ENCODE measurements around the gene CNPY2. TPM values are rescaled to one million over a fixed set of nuclear protein-coding genes. Genes with fewer than 3 reads are reported as not detected.

The CNPY2 gene
- total and polyA plus RNA-seq, 2 of the 13 experiments (the other 11 are each of a cell fraction or from before 2014, with no cell fraction given): 285 to 356 TPM

DNA sequence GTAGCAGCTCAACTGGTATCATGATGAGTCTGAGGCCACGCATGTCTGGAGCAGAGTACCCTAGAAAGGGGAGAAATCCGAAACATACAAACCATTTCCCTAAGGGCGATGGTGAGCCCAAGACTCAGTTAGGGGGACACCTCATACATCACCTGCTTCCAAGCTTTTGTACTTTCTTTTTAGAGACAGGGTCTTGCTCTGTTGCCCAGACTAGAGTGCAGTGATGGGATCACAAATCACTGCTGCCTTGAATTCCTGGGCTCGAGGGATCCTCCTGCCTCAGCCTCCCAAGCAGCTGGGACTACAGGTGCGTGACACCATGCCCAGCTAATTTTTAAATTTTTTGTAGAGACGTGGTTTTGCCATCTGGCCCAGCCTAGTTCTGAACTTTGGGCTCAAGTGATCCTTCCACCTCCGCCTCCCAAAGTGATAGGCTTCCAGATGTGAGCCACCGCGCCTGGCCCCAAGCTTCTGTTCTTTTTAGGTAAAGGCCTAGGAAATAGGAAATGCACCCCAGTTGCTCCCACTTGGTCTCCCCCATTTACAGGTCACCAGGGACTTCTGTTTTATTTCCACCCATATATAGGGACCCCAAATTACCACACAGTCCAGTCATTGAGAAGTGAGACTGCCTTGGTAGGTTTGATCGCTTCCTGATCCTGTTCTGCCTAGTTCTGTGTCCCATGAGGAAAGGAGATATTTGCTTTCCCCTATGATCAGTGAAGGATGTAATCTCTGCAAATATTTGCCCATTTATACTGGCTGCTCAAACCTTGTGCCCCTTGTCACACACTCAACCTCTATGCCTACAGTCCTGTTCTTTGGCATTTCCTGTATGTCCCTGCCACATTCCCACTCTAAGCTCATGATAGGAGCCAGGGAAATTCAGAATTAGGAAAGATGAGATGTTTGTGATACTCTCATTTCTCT, 46.6 kb upstream of the CNPY2 start, which contains the start of gene APOF (continued):
- TF ChIP-seq, protein P1, sequence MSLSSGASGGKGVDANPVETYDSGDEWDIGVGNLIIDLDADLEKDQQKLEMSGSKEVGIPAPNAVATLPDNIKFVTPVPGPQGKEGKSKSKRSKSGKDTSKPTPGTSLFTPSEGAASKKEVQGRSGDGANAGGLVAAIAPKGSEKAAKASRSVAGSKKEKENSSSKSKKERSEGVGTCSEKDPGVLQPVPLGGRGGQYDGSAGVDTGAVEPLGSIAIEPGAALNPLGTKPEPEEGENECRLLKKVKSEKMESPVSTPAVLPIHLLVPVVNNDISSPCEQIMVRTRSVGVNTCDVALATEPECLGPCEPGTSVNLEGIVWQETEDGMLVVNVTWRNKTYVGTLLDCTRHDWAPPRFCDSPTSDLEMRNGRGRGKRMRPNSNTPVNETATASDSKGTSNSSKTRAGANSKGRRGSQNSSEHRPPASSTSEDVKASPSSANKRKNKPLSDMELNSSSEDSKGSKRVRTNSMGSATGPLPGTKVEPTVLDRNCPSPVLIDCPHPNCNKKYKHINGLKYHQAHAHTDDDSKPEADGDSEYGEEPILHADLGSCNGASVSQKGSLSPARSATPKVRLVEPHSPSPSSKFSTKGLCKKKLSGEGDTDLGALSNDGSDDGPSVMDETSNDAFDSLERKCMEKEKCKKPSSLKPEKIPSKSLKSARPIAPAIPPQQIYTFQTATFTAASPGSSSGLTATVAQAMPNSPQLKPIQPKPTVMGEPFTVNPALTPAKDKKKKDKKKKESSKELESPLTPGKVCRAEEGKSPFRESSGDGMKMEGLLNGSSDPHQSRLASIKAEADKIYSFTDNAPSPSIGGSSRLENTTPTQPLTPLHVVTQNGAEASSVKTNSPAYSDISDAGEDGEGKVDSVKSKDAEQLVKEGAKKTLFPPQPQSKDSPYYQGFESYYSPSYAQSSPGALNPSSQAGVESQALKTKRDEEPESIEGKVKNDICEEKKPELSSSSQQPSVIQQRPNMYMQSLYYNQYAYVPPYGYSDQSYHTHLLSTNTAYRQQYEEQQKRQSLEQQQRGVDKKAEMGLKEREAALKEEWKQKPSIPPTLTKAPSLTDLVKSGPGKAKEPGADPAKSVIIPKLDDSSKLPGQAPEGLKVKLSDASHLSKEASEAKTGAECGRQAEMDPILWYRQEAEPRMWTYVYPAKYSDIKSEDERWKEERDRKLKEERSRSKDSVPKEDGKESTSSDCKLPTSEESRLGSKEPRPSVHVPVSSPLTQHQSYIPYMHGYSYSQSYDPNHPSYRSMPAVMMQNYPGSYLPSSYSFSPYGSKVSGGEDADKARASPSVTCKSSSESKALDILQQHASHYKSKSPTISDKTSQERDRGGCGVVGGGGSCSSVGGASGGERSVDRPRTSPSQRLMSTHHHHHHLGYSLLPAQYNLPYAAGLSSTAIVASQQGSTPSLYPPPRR (CRISPR knock-in tag; IDR thresholded peaks at IDR 0.05; ENCODE audit: borderline replicate concordance): peak; percentile 83; the same call in 1 of the 2 replicates
- TF ChIP-seq, protein P2, sequence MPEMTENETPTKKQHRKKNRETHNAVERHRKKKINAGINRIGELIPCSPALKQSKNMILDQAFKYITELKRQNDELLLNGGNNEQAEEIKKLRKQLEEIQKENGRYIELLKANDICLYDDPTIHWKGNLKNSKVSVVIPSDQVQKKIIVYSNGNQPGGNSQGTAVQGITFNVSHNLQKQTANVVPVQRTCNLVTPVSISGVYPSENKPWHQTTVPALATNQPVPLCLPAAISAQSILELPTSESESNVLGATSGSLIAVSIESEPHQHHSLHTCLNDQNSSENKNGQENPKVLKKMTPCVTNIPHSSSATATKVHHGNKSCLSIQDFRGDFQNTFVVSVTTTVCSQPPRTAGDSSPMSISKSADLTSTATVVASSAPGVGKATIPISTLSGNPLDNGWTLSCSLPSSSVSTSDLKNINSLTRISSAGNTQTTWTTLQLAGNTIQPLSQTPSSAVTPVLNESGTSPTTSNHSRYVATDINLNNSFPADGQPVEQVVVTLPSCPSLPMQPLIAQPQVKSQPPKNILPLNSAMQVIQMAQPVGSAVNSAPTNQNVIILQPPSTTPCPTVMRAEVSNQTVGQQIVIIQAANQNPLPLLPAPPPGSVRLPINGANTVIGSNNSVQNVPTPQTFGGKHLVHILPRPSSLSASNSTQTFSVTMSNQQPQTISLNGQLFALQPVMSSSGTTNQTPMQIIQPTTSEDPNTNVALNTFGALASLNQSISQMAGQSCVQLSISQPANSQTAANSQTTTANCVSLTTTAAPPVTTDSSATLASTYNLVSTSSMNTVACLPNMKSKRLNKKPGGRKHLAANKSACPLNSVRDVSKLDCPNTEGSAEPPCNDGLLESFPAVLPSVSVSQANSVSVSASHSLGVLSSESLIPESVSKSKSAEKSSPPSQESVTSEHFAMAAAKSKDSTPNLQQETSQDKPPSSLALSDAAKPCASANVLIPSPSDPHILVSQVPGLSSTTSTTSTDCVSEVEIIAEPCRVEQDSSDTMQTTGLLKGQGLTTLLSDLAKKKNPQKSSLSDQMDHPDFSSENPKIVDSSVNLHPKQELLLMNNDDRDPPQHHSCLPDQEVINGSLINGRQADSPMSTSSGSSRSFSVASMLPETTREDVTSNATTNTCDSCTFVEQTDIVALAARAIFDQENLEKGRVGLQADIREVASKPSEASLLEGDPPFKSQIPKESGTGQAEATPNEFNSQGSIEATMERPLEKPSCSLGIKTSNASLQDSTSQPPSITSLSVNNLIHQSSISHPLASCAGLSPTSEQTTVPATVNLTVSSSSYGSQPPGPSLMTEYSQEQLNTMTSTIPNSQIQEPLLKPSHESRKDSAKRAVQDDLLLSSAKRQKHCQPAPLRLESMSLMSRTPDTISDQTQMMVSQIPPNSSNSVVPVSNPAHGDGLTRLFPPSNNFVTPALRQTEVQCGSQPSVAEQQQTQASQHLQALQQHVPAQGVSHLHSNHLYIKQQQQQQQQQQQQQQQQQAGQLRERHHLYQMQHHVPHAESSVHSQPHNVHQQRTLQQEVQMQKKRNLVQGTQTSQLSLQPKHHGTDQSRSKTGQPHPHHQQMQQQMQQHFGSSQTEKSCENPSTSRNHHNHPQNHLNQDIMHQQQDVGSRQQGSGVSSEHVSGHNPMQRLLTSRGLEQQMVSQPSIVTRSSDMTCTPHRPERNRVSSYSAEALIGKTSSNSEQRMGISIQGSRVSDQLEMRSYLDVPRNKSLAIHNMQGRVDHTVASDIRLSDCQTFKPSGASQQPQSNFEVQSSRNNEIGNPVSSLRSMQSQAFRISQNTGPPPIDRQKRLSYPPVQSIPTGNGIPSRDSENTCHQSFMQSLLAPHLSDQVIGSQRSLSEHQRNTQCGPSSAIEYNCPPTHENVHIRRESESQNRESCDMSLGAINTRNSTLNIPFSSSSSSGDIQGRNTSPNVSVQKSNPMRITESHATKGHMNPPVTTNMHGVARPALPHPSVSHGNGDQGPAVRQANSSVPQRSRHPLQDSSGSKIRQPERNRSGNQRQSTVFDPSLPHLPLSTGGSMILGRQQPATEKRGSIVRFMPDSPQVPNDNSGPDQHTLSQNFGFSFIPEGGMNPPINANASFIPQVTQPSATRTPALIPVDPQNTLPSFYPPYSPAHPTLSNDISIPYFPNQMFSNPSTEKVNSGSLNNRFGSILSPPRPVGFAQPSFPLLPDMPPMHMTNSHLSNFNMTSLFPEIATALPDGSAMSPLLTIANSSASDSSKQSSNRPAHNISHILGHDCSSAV (CRISPR knock-in tag; IDR thresholded peaks at IDR 0.05; ENCODE audit: borderline replicate concordance): no peak
- TF ChIP-seq, protein P3, sequence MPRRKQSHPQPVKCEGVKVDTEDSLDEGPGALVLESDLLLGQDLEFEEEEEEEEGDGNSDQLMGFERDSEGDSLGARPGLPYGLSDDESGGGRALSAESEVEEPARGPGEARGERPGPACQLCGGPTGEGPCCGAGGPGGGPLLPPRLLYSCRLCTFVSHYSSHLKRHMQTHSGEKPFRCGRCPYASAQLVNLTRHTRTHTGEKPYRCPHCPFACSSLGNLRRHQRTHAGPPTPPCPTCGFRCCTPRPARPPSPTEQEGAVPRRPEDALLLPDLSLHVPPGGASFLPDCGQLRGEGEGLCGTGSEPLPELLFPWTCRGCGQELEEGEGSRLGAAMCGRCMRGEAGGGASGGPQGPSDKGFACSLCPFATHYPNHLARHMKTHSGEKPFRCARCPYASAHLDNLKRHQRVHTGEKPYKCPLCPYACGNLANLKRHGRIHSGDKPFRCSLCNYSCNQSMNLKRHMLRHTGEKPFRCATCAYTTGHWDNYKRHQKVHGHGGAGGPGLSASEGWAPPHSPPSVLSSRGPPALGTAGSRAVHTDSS (CRISPR knock-in tag; conservative IDR thresholded peaks at IDR 0.05): no peak
- TF ChIP-seq PHF21A (CRISPR knock-in tag; IDR thresholded peaks at IDR 0.05) (peak; percentile 83), GABPB1 (CRISPR knock-in tag; IDR thresholded peaks at IDR 0.05) (no peak), SSRP1 (CRISPR knock-in tag; IDR thresholded peaks at IDR 0.05) (no peak), PHF20 (CRISPR knock-in tag; IDR thresholded peaks at IDR 0.05) (no peak), WIZ (CRISPR knock-in tag; IDR thresholded peaks at IDR 0.05) (no peak), SMAD9 (CRISPR knock-in tag; IDR thresholded peaks at IDR 0.05) (no peak), LCORL (IDR thresholded peaks at IDR 0.05) (no peak), LCORL (CRISPR knock-in tag; IDR thresholded peaks at IDR 0.05) (peak; percentile 77; the same call in 1 of the 2 replicates), AGO1 (IDR thresholded peaks at IDR 0.05; ENCODE audit: low read depth, low read length, poor library complexity, severe bottlenecking) (no peak), ZNF17 (CRISPR knock-in tag; IDR thresholded peaks at IDR 0.05) (no peak), ZNF83 (CRISPR knock-in tag; IDR thresholded peaks at IDR 0.05; ENCODE audit: borderline replicate concordance) (no peak)

Data from HepG2 (cell line).